Hepatocyte (in vitro differentiated cells): Measurements from ENCODE around the gene RNF224. TPM values are rescaled to one million over a fixed set of nuclear protein-coding genes. Genes with fewer than 3 reads are reported as not detected.

ENCODE experiments used
- DNase-seq: peaks from one replicate; pipeline ENCODE4 v3.0.0-alpha.2; 2016; ENCODE audit warnings: low spot score
- H2AFZ ChIP-seq: fragments of 200-600 bp; sonication (generic); 2 replicates; pipeline ENCODE4 v1.6.0; 2016; ENCODE audit warnings: antibody characterized with exemption, mild to moderate bottlenecking
- H3K27ac ChIP-seq: fragments of 200-600 bp; sonication (generic); 2 replicates; pipeline ENCODE4 v1.5.1; 2016; ENCODE audit warnings: mild to moderate bottlenecking
- H3K27me3 ChIP-seq: fragments of 200-600 bp; sonication (generic); 2 replicates; pipeline ENCODE4 v1.6.1; 2016
- H3K36me3 ChIP-seq: fragments of 200-600 bp; sonication (generic); replicated peaks from 2 replicates; pipeline ENCODE4 v1.5.1; 2016; ENCODE audit warnings: low read depth; ENCODE audit not compliant: insufficient read depth
- H3K4me1 ChIP-seq: fragments of 200-600 bp; sonication (generic); 2 replicates; pipeline ENCODE4 v1.5.1; 2016; ENCODE audit warnings: mild to moderate bottlenecking, moderate library complexity; ENCODE audit not compliant: insufficient read depth
- H3K4me2 ChIP-seq: fragments of 200-600 bp; sonication (generic); 2 replicates; pipeline ENCODE4 v1.6.0; 2016
- H3K4me3 ChIP-seq: fragments of 200-600 bp; sonication (generic); 2 replicates; pipeline ENCODE4 v1.5.1; 2016; ENCODE audit warnings: mild to moderate bottlenecking
- H3K79me2 ChIP-seq: fragments of 200-600 bp; sonication (generic); 2 replicates; pipeline ENCODE4 v1.6.0; 2017; ENCODE audit warnings: mild to moderate bottlenecking
- H3K9me2 ChIP-seq: fragments of 200-600 bp; sonication (generic); replicated peaks from 2 replicates; pipeline ENCODE4 v1.6.0; 2017; ENCODE audit warnings: mild to moderate bottlenecking; ENCODE audit not compliant: insufficient read depth
- H3K9me3 ChIP-seq: fragments of 200-600 bp; sonication (generic); 2 replicates; pipeline ENCODE4 v1.5.1; 2016; ENCODE audit warnings: low read depth, mild to moderate bottlenecking
- H4K20me1 ChIP-seq: fragments of 200-600 bp; sonication (generic); 2 replicates; pipeline ENCODE4 v1.6.0; 2016; ENCODE audit warnings: mild to moderate bottlenecking; ENCODE audit not compliant: insufficient read depth, poor library complexity, severe bottlenecking
- EZH2 ChIP-seq: fragments of 200-600 bp; sonication (generic); IDR thresholded peaks from 2 replicates; pipeline ENCODE4 v1.6.1; 2016; ENCODE audit warnings: antibody characterized with exemption, mild to moderate bottlenecking, borderline replicate concordance
- EZH2phosphoT487 ChIP-seq: fragments of 200-600 bp; sonication (generic); IDR thresholded peaks from one replicate; pipeline ENCODE4 v1.6.1; 2018; ENCODE audit warnings: antibody characterized with exemption, mild to moderate bottlenecking, low read depth, moderate library complexity; ENCODE audit not compliant: unreplicated experiment, severe bottlenecking
- WGBS: methylation state at CpG from one replicate; pipeline ENCODE4 v1.1.6; 2016; ENCODE audit warnings: low lambda C conversion rate; ENCODE audit errors: missing lambda C conversion rate; 5-methylcytosine and 5-hydroxymethylcytosine counted together
- polyA plus RNA-seq: library from polyadenylated mRNA; unstranded; fragments of >200 nt; fragmentation: Nextera tagmentation; extraction: Ambion mirVana; gene quantifications from 2 replicates; pipeline ENCODE4 v1.2.1, GENCODE V29; 2016
- total RNA-seq: library from RNA; depleted of rRNA; stranded (reverse); fragments of >200 nt; gene quantifications from 2 replicates; pipeline ENCODE4 v1.2.3, GENCODE V29; 2014
- TF ChIP-seq, protein P1 (sequence below): fragments of 200-600 bp; sonication (generic); IDR thresholded peaks from 2 replicates; pipeline ENCODE4 v1.5.1; 2016; ENCODE audit warnings: antibody characterized with exemption, mild to moderate bottlenecking; ENCODE audit not compliant: poor library complexity

Gene RNF224
- total and polyA plus RNA-seq, 2 experiments from 2014 or later: 1.1 to 1.4 TPM

DNA sequence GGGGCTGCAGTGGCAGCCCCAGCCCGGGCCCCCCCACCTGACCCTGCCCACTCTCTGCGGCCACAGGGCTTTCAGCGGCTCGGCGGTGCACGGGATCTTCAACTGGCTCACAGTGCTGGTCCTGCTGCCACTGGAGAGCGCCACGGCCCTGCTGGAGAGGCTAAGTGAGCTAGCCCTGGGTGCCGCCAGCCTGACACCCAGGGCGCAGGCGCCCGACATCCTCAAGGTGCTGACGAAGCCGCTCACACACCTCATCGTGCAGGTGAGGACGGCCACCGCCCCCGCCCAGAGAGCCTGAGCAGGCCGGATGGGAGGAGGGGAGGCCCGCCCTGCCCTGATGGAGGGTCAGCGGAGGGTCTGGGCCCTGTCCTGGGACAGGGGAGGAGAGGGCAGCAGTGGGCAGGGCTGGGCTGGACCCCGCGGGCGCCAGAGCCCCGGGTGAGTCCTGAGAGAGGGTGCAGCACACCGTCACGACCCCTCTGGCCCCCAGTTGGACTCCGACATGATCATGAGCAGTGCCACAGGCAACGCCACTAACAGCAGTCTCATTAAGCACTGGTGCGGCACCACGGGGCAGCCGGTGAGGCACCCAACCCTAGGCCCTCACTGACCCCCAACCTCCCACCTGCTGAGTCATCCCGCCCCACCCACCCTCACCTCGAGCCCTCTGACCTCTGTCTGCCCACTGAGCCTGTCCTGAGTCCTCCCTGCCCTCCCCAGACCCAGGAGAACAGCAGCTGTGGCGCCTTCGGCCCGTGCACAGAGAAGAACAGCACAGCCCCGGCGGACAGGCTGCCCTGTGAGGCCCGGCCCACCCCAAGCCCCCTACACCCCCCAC lies 6.1 kb downstream of the RNF224 start:
- no peak overlapping the region for H3K4me3 ChIP-seq
- no peak overlapping the region for H3K27ac ChIP-seq
- no peaks in the 10 kb centered on the region for H3K27me3 ChIP-seq
- H3K4me2 ChIP-seq: no peak overlapping the region
- WGBS: 86% methylated on average over 21 of the region's 40 CpGs
- no peak for DNase-seq
- no peaks in the 10 kb centered on the region for H3K9me3 ChIP-seq
- H2AFZ ChIP-seq: no peak overlapping the region
- TF ChIP-seq EZH2: no peak
- TF ChIP-seq, protein P1, sequence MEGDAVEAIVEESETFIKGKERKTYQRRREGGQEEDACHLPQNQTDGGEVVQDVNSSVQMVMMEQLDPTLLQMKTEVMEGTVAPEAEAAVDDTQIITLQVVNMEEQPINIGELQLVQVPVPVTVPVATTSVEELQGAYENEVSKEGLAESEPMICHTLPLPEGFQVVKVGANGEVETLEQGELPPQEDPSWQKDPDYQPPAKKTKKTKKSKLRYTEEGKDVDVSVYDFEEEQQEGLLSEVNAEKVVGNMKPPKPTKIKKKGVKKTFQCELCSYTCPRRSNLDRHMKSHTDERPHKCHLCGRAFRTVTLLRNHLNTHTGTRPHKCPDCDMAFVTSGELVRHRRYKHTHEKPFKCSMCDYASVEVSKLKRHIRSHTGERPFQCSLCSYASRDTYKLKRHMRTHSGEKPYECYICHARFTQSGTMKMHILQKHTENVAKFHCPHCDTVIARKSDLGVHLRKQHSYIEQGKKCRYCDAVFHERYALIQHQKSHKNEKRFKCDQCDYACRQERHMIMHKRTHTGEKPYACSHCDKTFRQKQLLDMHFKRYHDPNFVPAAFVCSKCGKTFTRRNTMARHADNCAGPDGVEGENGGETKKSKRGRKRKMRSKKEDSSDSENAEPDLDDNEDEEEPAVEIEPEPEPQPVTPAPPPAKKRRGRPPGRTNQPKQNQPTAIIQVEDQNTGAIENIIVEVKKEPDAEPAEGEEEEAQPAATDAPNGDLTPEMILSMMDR: no peak
- TF ChIP-seq EZH2phosphoT487: no peak
- H3K9me2 ChIP-seq: no peaks in the 10 kb centered on the region
- peaks cover 18% of the 10 kb centered on the region for H3K79me2 ChIP-seq
- peaks cover 37% of the 10 kb centered on the region for H3K4me1 ChIP-seq
- no peaks in the 10 kb centered on the region for H3K36me3 ChIP-seq
- H4K20me1 ChIP-seq: no peaks in the 10 kb centered on the region

GRCh38 chr9:137234055-137234697 lies 6.9 kb downstream of the RNF224 start:
- DNase-seq: no peak
- TF ChIP-seq EZH2 (no peak), EZH2phosphoT487 (no peak)
- TF ChIP-seq, protein P1: no peak
- no peaks in the 10 kb centered on the region for H3K36me3 ChIP-seq
- H3K27me3 ChIP-seq: no peaks in the 10 kb centered on the region
- H3K4me1 ChIP-seq: peaks cover 41% of the 10 kb centered on the region
- H3K4me3 ChIP-seq: no peak overlapping the region
- 88% methylated on average over 38 of the region's 40 CpGs for WGBS
- H2AFZ ChIP-seq: no peak overlapping the region
- H3K79me2 ChIP-seq: peaks cover 26% of the 10 kb centered on the region
- H3K27ac ChIP-seq: no peak overlapping the region
- H3K9me2 ChIP-seq: no peaks in the 10 kb centered on the region
- no peaks in the 10 kb centered on the region for H3K9me3 ChIP-seq
- H4K20me1 ChIP-seq: no peaks in the 10 kb centered on the region
- H3K4me2 ChIP-seq: peak overlapping the region; percentile 82

GRCh38 chr9:137234758-137235423 lies 7.6 kb downstream of the RNF224 start:
- TF ChIP-seq EZH2phosphoT487 (no peak), EZH2 (no peak)
- TF ChIP-seq, protein P1: no peak
- no peaks in the 10 kb centered on the region for H3K36me3 ChIP-seq
- no peaks in the 10 kb centered on the region for H3K27me3 ChIP-seq
- H3K4me2 ChIP-seq: peak overlapping the region; percentile 82
- peaks cover 40% of the 10 kb centered on the region for H3K4me1 ChIP-seq
- H3K9me2 ChIP-seq: no peaks in the 10 kb centered on the region
- H3K79me2 ChIP-seq: peaks cover 33% of the 10 kb centered on the region
- no peak overlapping the region for H3K27ac ChIP-seq
- H3K4me3 ChIP-seq: no peak overlapping the region
- H2AFZ ChIP-seq: no peak overlapping the region
- H3K9me3 ChIP-seq: no peaks in the 10 kb centered on the region
- H4K20me1 ChIP-seq: no peaks in the 10 kb centered on the region
- 85% methylated on average over 17 of the region's 18 CpGs for WGBS
- DNase-seq: no peak
